B cell (primary cell): Measurements from ENCODE around the gene RAD9A. TPM values are rescaled to one million over a fixed set of nuclear protein-coding genes. Genes with fewer than 3 reads are reported as not detected.

Experiments
- ATAC-seq: fragments of 200-7000 bp; cut with Tn5 transposase; one replicate; pipeline ENCODE4 v1.10.0; 2021; ENCODE audit warnings: low read depth, mild to moderate bottlenecking, moderate number of reproducible peaks, moderate library complexity
- CTCF ChIA-PET: fragments of 350-600 bp; sonication (Branson Sonifier 250); formaldehyde crosslinking; loops from one replicate; lab custom pipeline; 2021; ENCODE audit warnings: antibody characterized with exemption, inconsistent platforms; lab: Charles Lee
- POLR2A ChIA-PET: fragments of 350-600 bp; sonication (Branson Sonifier 250); formaldehyde crosslinking; loops from one replicate; lab custom pipeline; 2021; ENCODE audit warnings: antibody characterized with exemption; lab: Charles Lee
- DNase-seq: peaks from one replicate; pipeline ENCODE4 v3.0.0; 2013
- H2AFZ ChIP-seq: 2 replicates; pipeline ENCODE4 v1.6.1; 2012; ENCODE audit warnings: mild to moderate bottlenecking, low read depth, low read length; ENCODE audit not compliant: insufficient read depth, poor library complexity, severe bottlenecking
- H3K27ac ChIP-seq, 2 donors: 1 replicate in 1 of 2; 2 replicates in 1 of 2; pipeline ENCODE4 v1.5.1; 2012 to 2013; ENCODE audit warnings: low read length in 2 of 2, mild to moderate bottlenecking in 2 of 2, moderate library complexity in 1 of 2
- H3K27me3 ChIP-seq, 4 experiments: fragments of 200-600 bp in 1 of 4; sonication (generic) in 1 of 4; replicated peaks in 1 of 4; 1 replicate in 2 of 4; 2 replicates in 2 of 4; pipeline versions ENCODE4 v1.6.1 to v1.7.0; 2013 to 2016; ENCODE audit warnings: low read length in 3 of 4, mild to moderate bottlenecking in 2 of 4, mixed read lengths in 1 of 4, moderate library complexity in 1 of 4; ENCODE audit not compliant: insufficient read depth in 4 of 4, control insufficient read depth in 3 of 4; ENCODE audit errors: control extremely low read depth in 1 of 4
- H3K36me3 ChIP-seq, 2 experiments: replicated peaks in 1 of 2; 1 replicate in 1 of 2; 2 replicates in 1 of 2; pipeline versions ENCODE4 v1.6.1 to v1.7.1; 2013; ENCODE audit warnings: low read length in 1 of 2; ENCODE audit not compliant: insufficient read depth in 2 of 2, control insufficient read depth in 1 of 2; ENCODE audit errors: control extremely low read depth in 1 of 2, extremely low read depth in 1 of 2
- H3K4me1 ChIP-seq, 2 donors: fragments of 200-600 bp in 1 of 2; sonication (generic) in 1 of 2; 1 replicate in 1 of 2; 2 replicates in 1 of 2; pipeline versions ENCODE4 v1.5.1 to v1.6.1; 2013 to 2017; ENCODE audit warnings: low read length in 2 of 2; ENCODE audit not compliant: control insufficient read depth in 2 of 2, insufficient read depth in 2 of 2
- H3K4me2 ChIP-seq: replicated peaks from 2 replicates; pipeline ENCODE3; 2012; ENCODE audit warnings: mild to moderate bottlenecking, low read depth, low read length; ENCODE audit not compliant: poor library complexity, severe bottlenecking
- H3K4me3 ChIP-seq, 5 experiments: fragments of 200-600 bp in 1 of 5; sonication (generic) in 1 of 5; 1 replicate in 3 of 5; 2 replicates in 2 of 5; pipeline versions ENCODE4 v1.5.1 to v1.7.0; 2011 to 2016; ENCODE audit warnings: low read length in 4 of 5, mild to moderate bottlenecking in 4 of 5, low read depth in 2 of 5, control low read depth in 1 of 5, moderate library complexity in 1 of 5; ENCODE audit not compliant: insufficient read depth in 1 of 5; ENCODE audit errors: control extremely low read depth in 1 of 5, extremely low read depth in 1 of 5
- H3K79me2 ChIP-seq: fragments of 200-600 bp; sonication (generic); one replicate; pipeline ENCODE4 v1.6.0; 2016; ENCODE audit warnings: low read length; ENCODE audit not compliant: control insufficient read depth, insufficient read depth
- H3K9ac ChIP-seq: fragments of 200-600 bp; sonication (generic); 2 replicates; pipeline ENCODE4 v1.6.1; 2017; ENCODE audit warnings: mild to moderate bottlenecking, low read length, moderate library complexity
- H3K9me3 ChIP-seq, 3 donors: one replicate each; pipeline versions ENCODE4 v1.6.1 to v1.7.1; 2013; ENCODE audit warnings: low read length in 2 of 3; ENCODE audit not compliant: control insufficient read depth in 2 of 3, insufficient read depth in 1 of 3; ENCODE audit errors: control extremely low read depth in 1 of 3
- H4K20me1 ChIP-seq: 2 replicates; pipeline ENCODE4 v1.6.0; 2012; ENCODE audit warnings: mild to moderate bottlenecking, low read length; ENCODE audit not compliant: insufficient read depth, control insufficient read depth, poor library complexity, severe bottlenecking
- H3K27ac Mint-ChIP-seq: one replicate; pipeline ENCODE4 v1.8.0; 2021; ENCODE audit warnings: mixed read lengths
- H3K27me3 Mint-ChIP-seq: one replicate; pipeline ENCODE4 v1.8.0; 2021; ENCODE audit warnings: mixed read lengths
- H3K4me1 Mint-ChIP-seq: one replicate; pipeline ENCODE4 v1.8.0; 2021; ENCODE audit warnings: mixed read lengths
- H3K4me3 Mint-ChIP-seq: one replicate; pipeline ENCODE4 v1.8.0; 2021; ENCODE audit warnings: mixed read lengths
- H3K9me3 Mint-ChIP-seq: one replicate; pipeline ENCODE4 v1.8.0; 2022; ENCODE audit warnings: mixed read lengths; ENCODE audit not compliant: insufficient read depth
- EZH2 ChIP-seq: IDR thresholded peaks from 2 replicates; pipeline ENCODE4 v1.6.1; 2012; ENCODE audit warnings: borderline replicate concordance, low read depth, mild to moderate bottlenecking, moderate library complexity, low read length; ENCODE audit not compliant: insufficient read depth, poor library complexity, severe bottlenecking
- WGBS: methylation state at CpG from one replicate; pipeline ENCODE4 v1.1.5; 2013; ENCODE audit warnings: missing lambda C conversion rate; ENCODE audit not compliant: insufficient coverage; 5-methylcytosine and 5-hydroxymethylcytosine counted together
- intact Hi-C: fragments of 100-400 bp; cut with micrococcal nuclease; formaldehyde crosslinking; loops from one replicate; pipeline ENCODE4 v1.10.0; 2022
- polyA plus RNA-seq: library from polyadenylated mRNA; depleted of rRNA; stranded (reverse); fragments of >200 nt; gene quantifications from 2 replicates; pipeline ENCODE4 v1.2.3, GENCODE V29; 2012
- total RNA-seq, 2 donors: library from RNA; stranded (reverse); fragments of 120-200 nt in 1 of 2; gene quantifications; 1 replicate in 1 of 2; 2 replicates in 1 of 2; pipeline versions ENCODE4 v1.2.3 to v1.2.4, GENCODE V29; 2013 to 2022
- TF ChIP-seq, protein P1 (sequence below): fragments of 200-600 bp; IDR thresholded peaks from one replicate; pipeline ENCODE4 v1.8.0; 2022; ENCODE audit warnings: antibody characterized with exemption, mild to moderate bottlenecking

The RAD9A gene
- total and polyA plus RNA-seq, 2 donors (not counting 1 experiment from before 2014, with no cell fraction given): 50.6 to 76.8 TPM

DNA sequence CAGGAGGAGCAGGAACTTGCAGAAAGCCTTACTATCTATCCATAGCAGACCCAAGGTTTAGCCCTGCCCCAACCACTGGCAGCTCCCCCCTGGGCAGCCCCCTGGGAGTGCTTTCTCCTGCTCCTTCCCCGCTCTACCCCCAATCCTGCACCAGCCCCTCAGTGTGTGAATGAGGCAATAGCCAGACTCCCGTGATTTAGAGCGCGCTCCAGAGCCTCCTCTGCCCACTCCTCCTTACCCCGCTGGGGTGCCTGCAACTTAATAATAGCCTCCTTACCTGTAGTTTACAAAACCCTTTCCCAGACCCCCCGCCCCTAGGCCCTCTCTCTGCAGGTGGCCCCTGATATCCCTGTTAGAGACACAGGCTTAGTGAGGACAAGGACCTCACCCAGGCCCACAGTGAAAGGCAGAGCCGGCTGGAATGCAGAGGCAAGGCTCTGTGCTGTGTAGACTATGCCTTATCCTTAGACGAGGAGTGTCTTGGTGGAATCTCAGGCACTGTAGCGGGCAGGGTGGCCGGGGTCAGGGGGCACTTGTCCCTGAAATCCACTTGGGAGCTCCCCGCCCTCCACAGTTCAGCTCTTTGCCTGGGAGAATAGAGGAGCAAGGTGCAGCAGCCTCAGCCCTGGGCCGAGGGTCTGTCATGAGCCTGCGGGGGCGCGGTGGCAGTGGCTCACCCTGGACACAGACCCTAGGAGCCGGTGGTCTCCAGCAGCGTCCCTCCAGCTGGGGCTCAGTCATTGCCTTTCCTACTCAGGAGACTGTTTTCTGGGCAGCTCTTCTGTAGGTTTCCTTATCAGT lies 19.4 kb downstream of the RAD9A start:
- Histone ChIP-seq H3K79me2 (peaks cover 42% of the 10 kb centered on the region), H3K4me1 (peaks cover 89 to 95% of the 10 kb centered on the region in 2 donors), H3K27ac (peak overlapping the region; percentile 49 to 88), H3K9me3 (peaks cover 0 to 2% (median 0%) of the 10 kb centered on the region in 3 donors), H3K4me2 (peak overlapping the region; percentile 89), H4K20me1 (peaks cover 23% of the 10 kb centered on the region), H2AFZ (no peak overlapping the region), H3K9ac (peak overlapping the region; percentile 24), H3K4me3 (peak overlapping the region in 1 of 5 experiments; percentile 24), H3K27me3 (no peaks in the 10 kb centered on the region), H3K36me3 (peaks cover 0 to 34% of the 10 kb centered on the region in 2 experiments)
- H3K4me1 Mint-ChIP-seq: peaks cover 84% of the 10 kb centered on the region
- TF ChIP-seq, protein P1, sequence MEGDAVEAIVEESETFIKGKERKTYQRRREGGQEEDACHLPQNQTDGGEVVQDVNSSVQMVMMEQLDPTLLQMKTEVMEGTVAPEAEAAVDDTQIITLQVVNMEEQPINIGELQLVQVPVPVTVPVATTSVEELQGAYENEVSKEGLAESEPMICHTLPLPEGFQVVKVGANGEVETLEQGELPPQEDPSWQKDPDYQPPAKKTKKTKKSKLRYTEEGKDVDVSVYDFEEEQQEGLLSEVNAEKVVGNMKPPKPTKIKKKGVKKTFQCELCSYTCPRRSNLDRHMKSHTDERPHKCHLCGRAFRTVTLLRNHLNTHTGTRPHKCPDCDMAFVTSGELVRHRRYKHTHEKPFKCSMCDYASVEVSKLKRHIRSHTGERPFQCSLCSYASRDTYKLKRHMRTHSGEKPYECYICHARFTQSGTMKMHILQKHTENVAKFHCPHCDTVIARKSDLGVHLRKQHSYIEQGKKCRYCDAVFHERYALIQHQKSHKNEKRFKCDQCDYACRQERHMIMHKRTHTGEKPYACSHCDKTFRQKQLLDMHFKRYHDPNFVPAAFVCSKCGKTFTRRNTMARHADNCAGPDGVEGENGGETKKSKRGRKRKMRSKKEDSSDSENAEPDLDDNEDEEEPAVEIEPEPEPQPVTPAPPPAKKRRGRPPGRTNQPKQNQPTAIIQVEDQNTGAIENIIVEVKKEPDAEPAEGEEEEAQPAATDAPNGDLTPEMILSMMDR: no peak
- no peak for TF ChIP-seq EZH2
- CTCF ChIA-PET: interaction anchor here (0.9 to 3.8 kb wide), 2 partner anchors 8 to 28 kb away, joined by 3 to 48 read pairs; partner anchors contain the start of genes PPP1CA and TBC1D10C
- H3K4me3 Mint-ChIP-seq: peak overlapping the region; percentile 91
- WGBS: 86% methylated on average over 17 of the region's 17 CpGs
- intact Hi-C loops: no loop called here
- H3K9me3 Mint-ChIP-seq: no peaks in the 10 kb centered on the region
- peak overlapping the region; percentile 100 for H3K27ac Mint-ChIP-seq
- POLR2A ChIA-PET: interaction anchor here (0.8 to 4.8 kb wide), 7 partner anchors 8 to 58 kb away, joined by 4 to 79 read pairs (median 5); partner anchors contain the start of genes POLD4, PPP1CA, PTPRCAP and TBC1D10C
- DNase-seq (no peak), ATAC-seq (no peak)
- H3K27me3 Mint-ChIP-seq: no peaks in the 10 kb centered on the region
